GM19467 (cell line): ENCODE results near the gene RGMA.
A peak's percentile ranks its signal among the peaks of the same experiment; 100 is the strongest.

Experiments used
- ATAC-seq: cut with Tn5 transposase; IDR thresholded peaks from one replicate; pipeline ENCODE4 v1.9.1; 2021; ENCODE audit warnings: mild to moderate bottlenecking, moderate library complexity; ENCODE audit not compliant: unreplicated experiment

RGMA gene

GRCh38 chr15:93024716-93025624 is 64.0 kb downstream of the RGMA start:
- no peak for ATAC-seq

- no peak for ATAC-seq
Measured at GRCh38 chr15:93024293-93024692, 64.7 kb downstream of the RGMA start.

DNA sequence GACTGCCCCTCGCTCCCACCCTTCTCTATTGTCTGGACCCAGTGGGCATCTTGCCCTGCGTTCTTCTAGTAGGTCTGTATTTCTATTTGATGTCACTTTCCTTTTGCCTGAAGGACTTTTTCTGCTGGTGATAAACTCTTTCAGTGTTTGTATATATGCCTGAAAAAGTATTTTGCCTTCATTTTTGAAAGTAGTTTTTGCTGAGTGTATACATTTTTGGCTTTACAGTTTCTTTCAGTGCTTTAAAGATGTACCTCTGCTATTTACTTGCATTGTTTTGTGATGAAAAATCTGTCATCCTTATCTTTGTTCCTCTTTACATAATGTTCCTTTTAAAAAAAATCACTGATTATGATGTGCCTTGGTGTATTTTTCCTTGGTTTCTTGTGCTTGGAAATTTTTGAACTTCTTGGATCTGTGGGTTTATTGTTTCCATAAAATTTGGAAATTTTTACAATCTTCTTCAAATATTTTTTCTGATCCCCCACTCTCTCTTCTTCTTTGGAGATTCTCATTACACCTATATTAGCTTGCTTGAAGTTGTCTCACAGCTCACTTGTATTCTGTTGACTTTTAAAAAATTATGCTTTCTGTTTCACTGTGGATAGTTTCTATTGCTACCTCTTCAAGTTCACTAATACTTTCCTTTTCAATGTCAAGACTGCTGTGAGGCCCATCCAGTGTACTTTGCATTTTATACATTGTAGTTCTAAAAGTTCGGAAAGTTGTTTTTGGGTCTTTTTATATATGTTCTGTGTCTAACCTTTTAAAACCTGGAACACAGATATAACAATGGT is 67.8 kb downstream of the RGMA start:
- peak; percentile 70 for ATAC-seq

- no peak for ATAC-seq
Measured at GRCh38 chr15:93019971-93020370, 69.0 kb downstream of the RGMA start.

DNA sequence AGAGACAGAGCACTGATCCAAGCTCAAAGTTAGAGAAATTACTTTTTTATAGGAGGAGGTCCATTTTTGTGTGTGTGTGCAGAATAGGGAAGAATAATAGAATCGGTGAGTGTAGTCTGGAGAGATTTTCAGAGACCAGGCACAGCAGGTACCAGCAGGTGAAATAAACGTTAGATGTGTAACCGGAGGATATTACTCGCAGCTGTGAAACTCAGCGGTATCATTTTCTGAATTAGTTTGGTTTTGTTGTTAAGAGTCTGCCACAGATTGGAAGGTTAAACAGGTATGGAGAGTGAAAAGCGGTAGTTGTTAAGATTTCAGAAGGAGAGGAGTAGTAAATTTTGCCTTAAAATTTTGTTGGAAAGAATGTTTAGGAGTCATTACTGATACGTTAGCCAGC is 69.9 kb downstream of the RGMA start:
- no peak for ATAC-seq

DNA sequence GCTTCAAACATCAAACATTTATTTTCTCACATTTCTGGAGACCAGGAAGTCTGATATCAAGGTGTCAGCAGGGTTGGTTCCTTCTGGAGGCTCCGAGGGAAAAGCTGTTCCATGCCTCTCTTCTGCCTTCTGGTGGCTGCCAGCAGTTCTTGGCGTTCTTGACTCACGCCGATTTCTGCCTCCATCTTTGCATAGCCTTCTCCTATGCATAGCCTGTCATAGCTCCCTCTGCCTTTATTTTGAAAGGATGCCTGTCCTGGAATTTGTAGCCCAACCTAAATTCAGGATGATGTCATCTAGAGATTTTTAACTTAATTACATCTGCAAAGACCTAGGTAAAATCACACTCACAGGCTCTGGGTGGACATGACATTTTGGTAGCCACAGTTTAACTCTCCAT is 70.4 kb downstream of the RGMA start:
- no peak for ATAC-seq

DNA sequence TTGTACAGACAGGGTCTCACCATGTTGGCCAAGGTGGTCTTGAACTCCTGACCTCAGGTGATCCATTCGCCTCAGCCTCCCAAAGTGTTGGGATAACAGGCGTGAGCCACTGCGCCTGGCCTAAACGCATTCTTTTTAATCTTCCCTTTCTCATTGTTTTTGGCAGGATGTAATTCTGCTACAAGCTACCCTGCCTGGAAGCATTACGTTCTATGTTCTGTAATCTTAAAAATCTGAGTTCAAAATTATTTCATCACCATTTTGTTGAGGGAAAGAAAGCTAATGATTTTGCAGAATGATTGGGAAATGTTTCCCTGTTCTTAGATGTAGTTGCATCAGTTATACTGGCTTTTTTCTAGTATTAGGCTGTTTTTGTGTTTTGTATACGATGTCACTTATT is 71.5 kb downstream of the RGMA start:
- ATAC-seq, result no peak

DNA sequence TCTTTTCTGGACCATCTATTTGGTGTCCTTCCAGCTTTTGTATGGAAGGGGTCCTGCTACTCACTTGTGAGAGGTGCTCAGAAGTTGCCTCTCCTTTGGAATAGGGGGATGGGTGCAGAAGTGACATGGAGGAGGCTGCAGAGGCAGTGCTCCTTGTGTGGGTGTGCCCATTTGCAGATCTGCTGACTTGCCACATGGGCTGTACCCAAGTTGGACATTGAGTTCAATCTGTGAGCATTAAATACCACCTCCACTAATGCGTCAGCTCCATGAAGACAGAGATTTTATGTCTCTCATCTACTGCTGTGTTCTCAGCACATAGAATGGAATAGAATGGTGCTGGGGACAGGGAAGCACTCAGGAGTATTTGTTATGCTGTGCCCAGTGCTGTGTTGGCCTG is 76.2 kb downstream of the RGMA start:
- ATAC-seq, result no peak

GRCh38 chr15:93007994-93008393 is 81.0 kb downstream of the RGMA start:
- no peak for ATAC-seq

- ATAC-seq, result no peak
Measured at GRCh38 chr15:93005133-93005532, 83.9 kb downstream of the RGMA start.

- no peak for ATAC-seq
Measured at GRCh38 chr15:93001881-93002280, 87.1 kb downstream of the RGMA start.

GRCh38 chr15:93001156-93001555 is 87.9 kb downstream of the RGMA start:
- ATAC-seq, result no peak

- ATAC-seq, result no peak
Measured at GRCh38 chr15:92997821-92998220, 91.2 kb downstream of the RGMA start.

DNA sequence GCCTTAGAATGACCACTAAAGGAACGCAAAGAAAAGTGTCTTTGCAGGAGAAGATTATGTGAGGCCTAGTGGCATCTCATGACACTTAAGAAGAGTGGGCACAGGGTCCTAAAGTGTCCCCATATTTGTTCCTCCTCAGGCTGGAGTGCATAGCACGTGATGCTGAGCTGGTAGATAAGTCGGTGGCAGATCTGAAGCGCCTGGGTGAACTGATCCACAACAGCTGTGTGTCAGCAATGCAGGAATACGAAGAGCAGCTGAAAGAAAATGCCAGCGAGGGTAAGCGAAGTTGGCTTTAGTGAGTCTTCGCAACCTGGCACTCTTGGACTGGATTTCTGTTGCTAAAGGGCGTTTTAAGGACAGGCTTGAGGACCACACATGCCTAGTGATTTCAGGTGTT is 96.3 kb downstream of the RGMA start:
- no peak for ATAC-seq

DNA sequence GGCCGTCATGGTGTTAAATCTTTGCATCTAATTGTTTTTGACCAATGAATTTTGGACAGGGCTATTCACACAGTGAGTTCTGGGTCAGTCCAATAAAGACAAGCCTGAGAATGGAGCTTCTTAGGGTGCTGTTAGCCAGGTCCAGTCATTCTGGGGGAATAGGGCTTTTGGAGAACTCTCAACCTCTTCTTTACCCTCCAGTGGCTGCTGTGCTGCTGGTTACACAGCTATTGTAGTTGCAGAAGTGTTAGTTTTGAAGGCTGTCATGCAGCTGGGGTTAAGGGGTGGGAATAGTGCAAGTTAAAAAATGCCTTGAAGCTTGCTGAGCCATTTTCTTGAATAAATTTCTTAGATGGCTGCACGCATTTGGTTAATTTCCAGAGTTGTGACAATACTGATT is 99.0 kb downstream of the RGMA start:
- ATAC-seq, result no peak

DNA sequence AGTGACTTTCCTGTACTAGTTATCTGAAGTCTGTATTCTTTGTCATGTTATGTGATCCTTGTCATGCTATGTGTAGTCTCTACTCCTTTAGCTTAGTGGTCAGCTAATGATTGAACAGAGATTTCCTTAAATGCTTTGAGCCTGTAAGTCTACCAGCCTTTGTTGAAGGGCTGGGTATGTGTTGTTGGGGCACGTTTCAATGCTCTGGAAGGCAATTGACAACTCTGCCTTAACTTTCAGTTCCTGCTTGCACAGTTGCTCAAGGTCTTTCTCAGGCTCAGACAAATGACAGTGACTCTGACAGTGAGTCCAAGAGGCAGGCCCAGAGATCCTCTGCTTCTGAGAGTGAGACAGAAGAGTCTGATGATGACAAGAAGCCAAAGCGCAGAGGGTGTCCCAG is 99.5 kb downstream of the RGMA start:
- peak; percentile 58 for ATAC-seq
